Measurements from ENCODE around the gene CHAF1A. TPM values are rescaled to one million over a fixed set of nuclear protein-coding genes. Genes with fewer than 3 reads are reported as not detected.

The CHAF1A gene
- total and polyA plus RNA-seq, 4 donors = 5.2 to 9.3 (median 6.7) TPM

GRCh38 chr19:4428326-4428975, 26.0 kb downstream of the CHAF1A start:
- DNase-seq (no peak), ATAC-seq (ENCODE audit: low FRiP score) (no peak)
- Histone ChIP-seq H3K36me3 (ENCODE audit: control insufficient read depth in 1 of 2, insufficient read depth in 2 of 2, low read length in 1 of 2) (no peaks in the 10 kb centered on the region), H3K4me3 (ENCODE audit: low read length in 2 of 2) (no peak overlapping the region), H3K9me3 (ENCODE audit: control insufficient read depth, low read length) (no peaks in the 10 kb centered on the region), H3K27ac (ENCODE audit: low read depth in 1 of 2, low read length in 2 of 2) (no peak overlapping the region), H3K27me3 (ENCODE audit: control insufficient read depth in 1 of 2, insufficient read depth in 2 of 2, low read length in 1 of 2) (no peaks in the 10 kb centered on the region), H3K4me1 (ENCODE audit: control insufficient read depth in 1 of 2, insufficient read depth in 2 of 2, low read length in 2 of 2) (no peaks in the 10 kb centered on the region)
- intact Hi-C loops (cut with DNase I) = no loop called here
- 94% methylated on average over 20 of the region's 20 CpGs for WGBS, 2 donors

GRCh38 chr19:4429256-4429655, 26.8 kb downstream of the CHAF1A start:
- no peak overlapping the region for H3K4me3 ChIP-seq (ENCODE audit: low read length in 2 of 2)
- no peaks in the 10 kb centered on the region for H3K27me3 ChIP-seq (ENCODE audit: control insufficient read depth in 1 of 2, insufficient read depth in 2 of 2, low read length in 1 of 2)
- no peaks in the 10 kb centered on the region for H3K9me3 ChIP-seq (ENCODE audit: control insufficient read depth, low read length)
- ATAC-seq (ENCODE audit: low FRiP score) (no peak), DNase-seq (no peak)
- no peaks in the 10 kb centered on the region for H3K36me3 ChIP-seq (ENCODE audit: control insufficient read depth in 1 of 2, insufficient read depth in 2 of 2, low read length in 1 of 2)
- WGBS, 2 donors = 91 to 96% methylated on average over 16 of the region's 16 CpGs
- intact Hi-C loops (cut with DNase I) = no loop called here
- no peak overlapping the region for H3K27ac ChIP-seq (ENCODE audit: low read depth in 1 of 2, low read length in 2 of 2)
- H3K4me1 ChIP-seq (ENCODE audit: control insufficient read depth in 1 of 2, insufficient read depth in 2 of 2, low read length in 2 of 2) = no peaks in the 10 kb centered on the region

- Histone ChIP-seq H3K4me1 (ENCODE audit: control insufficient read depth in 1 of 2, insufficient read depth in 2 of 2, low read length in 2 of 2) (no peaks in the 10 kb centered on the region), H3K27ac (ENCODE audit: low read depth in 1 of 2, low read length in 2 of 2) (no peak overlapping the region), H3K36me3 (ENCODE audit: control insufficient read depth in 1 of 2, insufficient read depth in 2 of 2, low read length in 1 of 2) (no peaks in the 10 kb centered on the region), H3K9me3 (ENCODE audit: control insufficient read depth, low read length) (no peaks in the 10 kb centered on the region), H3K4me3 (ENCODE audit: low read length in 2 of 2) (no peak overlapping the region), H3K27me3 (ENCODE audit: control insufficient read depth in 1 of 2, insufficient read depth in 2 of 2, low read length in 1 of 2) (no peaks in the 10 kb centered on the region)
- intact Hi-C loops (cut with DNase I) = no loop called here
- ATAC-seq (ENCODE audit: low FRiP score) = no peak
- WGBS, 2 donors = 93% methylated on average over 12 of the region's 12 CpGs
- no peak for DNase-seq
These were observed 27.3 kb downstream of the CHAF1A start for GRCh38 chr19:4429771-4430171.

GRCh38 chr19:4430760-4431159, 28.3 kb downstream of the CHAF1A start:
- no peaks in the 10 kb centered on the region for H3K36me3 ChIP-seq (ENCODE audit: control insufficient read depth in 1 of 2, insufficient read depth in 2 of 2, low read length in 1 of 2)
- no peak for ATAC-seq (ENCODE audit: low FRiP score)
- no peak overlapping the region for H3K27ac ChIP-seq (ENCODE audit: low read depth in 1 of 2, low read length in 2 of 2)
- H3K9me3 ChIP-seq (ENCODE audit: control insufficient read depth, low read length) = no peaks in the 10 kb centered on the region
- no peak overlapping the region for H3K4me3 ChIP-seq (ENCODE audit: low read length in 2 of 2)
- 92 to 94% methylated on average over 11 to 12 of the region's 12 CpGs for WGBS, 2 donors
- no peaks in the 10 kb centered on the region for H3K4me1 ChIP-seq (ENCODE audit: control insufficient read depth in 1 of 2, insufficient read depth in 2 of 2, low read length in 2 of 2)
- no peaks in the 10 kb centered on the region for H3K27me3 ChIP-seq (ENCODE audit: control insufficient read depth in 1 of 2, insufficient read depth in 2 of 2, low read length in 1 of 2)
- intact Hi-C loops (cut with DNase I) = no loop called here
- DNase-seq = peak in 1 of 2 donors; percentile 64

- ATAC-seq (ENCODE audit: low FRiP score) (no peak), DNase-seq (no peak)
- Histone ChIP-seq H3K27ac (ENCODE audit: low read depth in 1 of 2, low read length in 2 of 2) (no peak overlapping the region), H3K9me3 (ENCODE audit: control insufficient read depth, low read length) (no peaks in the 10 kb centered on the region), H3K4me3 (ENCODE audit: low read length in 2 of 2) (no peak overlapping the region), H3K27me3 (ENCODE audit: control insufficient read depth in 1 of 2, insufficient read depth in 2 of 2, low read length in 1 of 2) (no peaks in the 10 kb centered on the region), H3K36me3 (ENCODE audit: control insufficient read depth in 1 of 2, insufficient read depth in 2 of 2, low read length in 1 of 2) (no peaks in the 10 kb centered on the region), H3K4me1 (ENCODE audit: control insufficient read depth in 1 of 2, insufficient read depth in 2 of 2, low read length in 2 of 2) (no peaks in the 10 kb centered on the region)
- intact Hi-C loops (cut with DNase I) = no loop called here
- 89 to 90% methylated on average over 9 of the region's 9 CpGs for WGBS, 2 donors
These were observed 28.9 kb downstream of the CHAF1A start for GRCh38 chr19:4431296-4431695.

GRCh38 chr19:4431808-4432674, 29.6 kb downstream of the CHAF1A start:
- Histone ChIP-seq H3K9me3 (ENCODE audit: control insufficient read depth, low read length) (no peaks in the 10 kb centered on the region), H3K4me1 (ENCODE audit: control insufficient read depth in 1 of 2, insufficient read depth in 2 of 2, low read length in 2 of 2) (no peaks in the 10 kb centered on the region), H3K36me3 (ENCODE audit: control insufficient read depth in 1 of 2, insufficient read depth in 2 of 2, low read length in 1 of 2) (no peaks in the 10 kb centered on the region), H3K27ac (ENCODE audit: low read depth in 1 of 2, low read length in 2 of 2) (no peak overlapping the region), H3K27me3 (ENCODE audit: control insufficient read depth in 1 of 2, insufficient read depth in 2 of 2, low read length in 1 of 2) (no peaks in the 10 kb centered on the region), H3K4me3 (ENCODE audit: low read length in 2 of 2) (no peak overlapping the region)
- ATAC-seq (ENCODE audit: low FRiP score) (no peak), DNase-seq (peak in 1 of 2 donors; percentile 59)
- intact Hi-C loops (cut with DNase I) = no loop called here
- WGBS, 2 donors = 92 to 94% methylated on average over 26 of the region's 26 CpGs

- H3K9me3 ChIP-seq (ENCODE audit: control insufficient read depth, low read length) = no peaks in the 10 kb centered on the region
- H3K4me1 ChIP-seq (ENCODE audit: control insufficient read depth in 1 of 2, insufficient read depth in 2 of 2, low read length in 2 of 2) = no peaks in the 10 kb centered on the region
- no peak overlapping the region for H3K27ac ChIP-seq (ENCODE audit: low read depth in 1 of 2, low read length in 2 of 2)
- ATAC-seq (ENCODE audit: low FRiP score) (no peak), DNase-seq (no peak)
- H3K27me3 ChIP-seq (ENCODE audit: control insufficient read depth in 1 of 2, insufficient read depth in 2 of 2, low read length in 1 of 2) = no peaks in the 10 kb centered on the region
- WGBS, 2 donors = 96 to 97% methylated on average over 28 of the region's 28 CpGs
- H3K4me3 ChIP-seq (ENCODE audit: low read length in 2 of 2) = no peak overlapping the region
- H3K36me3 ChIP-seq (ENCODE audit: control insufficient read depth in 1 of 2, insufficient read depth in 2 of 2, low read length in 1 of 2) = no peaks in the 10 kb centered on the region
- intact Hi-C loops (cut with DNase I) = no loop called here
These were observed 30.6 kb downstream of the CHAF1A start for GRCh38 chr19:4432918-4433506.

GRCh38 chr19:4434391-4434790, 32.0 kb downstream of the CHAF1A start:
- Histone ChIP-seq H3K4me3 (ENCODE audit: low read length in 2 of 2) (no peak overlapping the region), H3K27ac (ENCODE audit: low read depth in 1 of 2, low read length in 2 of 2) (no peak overlapping the region), H3K36me3 (ENCODE audit: control insufficient read depth in 1 of 2, insufficient read depth in 2 of 2, low read length in 1 of 2) (no peaks in the 10 kb centered on the region), H3K9me3 (ENCODE audit: control insufficient read depth, low read length) (no peaks in the 10 kb centered on the region), H3K27me3 (ENCODE audit: control insufficient read depth in 1 of 2, insufficient read depth in 2 of 2, low read length in 1 of 2) (no peaks in the 10 kb centered on the region), H3K4me1 (ENCODE audit: control insufficient read depth in 1 of 2, insufficient read depth in 2 of 2, low read length in 2 of 2) (no peaks in the 10 kb centered on the region)
- intact Hi-C loops (cut with DNase I) = no loop called here
- DNase-seq = no peak
- no peak for ATAC-seq (ENCODE audit: low FRiP score)
- 88 to 91% methylated on average over 9 of the region's 9 CpGs for WGBS, 2 donors

All from aorta (tissue), 5 donors.